Activated CD8-positive, alpha-beta T cell treated with anti-CD3 and anti-CD28 coated beads for 36 hours (primary cell): Measurements from ENCODE around the gene AREL1. TPM values are rescaled to one million over a fixed set of nuclear protein-coding genes. Genes with fewer than 3 reads are reported as not detected.

Source experiments
- ATAC-seq: fragments of 200-7000 bp; cut with Tn5 transposase; one replicate; pipeline ENCODE4 v1.10.0; 2021; ENCODE audit warnings: mild to moderate bottlenecking, moderate library complexity
- CTCF ChIA-PET: fragments of 350-600 bp; sonication (Branson Sonifier 250); formaldehyde crosslinking; loops from one replicate; lab custom pipeline; 2021; ENCODE audit warnings: antibody characterized with exemption; lab: Charles Lee
- POLR2A ChIA-PET: fragments of 350-600 bp; sonication (Branson Sonifier 250); formaldehyde crosslinking; loops from one replicate; lab custom pipeline; 2021; ENCODE audit warnings: antibody characterized with exemption; lab: Charles Lee
- DNase-seq: peaks from one replicate; pipeline ENCODE4 v3.0.0-alpha.2; 2020
- H3K27ac Mint-ChIP-seq: one replicate; pipeline ENCODE4 v1.8.0; 2021; ENCODE audit warnings: mild to moderate bottlenecking, mixed read lengths
- H3K27me3 Mint-ChIP-seq: one replicate; pipeline ENCODE4 v1.8.0; 2021; ENCODE audit warnings: mixed read lengths
- H3K36me3 Mint-ChIP-seq: one replicate; pipeline ENCODE4 v1.8.0; 2021; ENCODE audit warnings: low read depth, mixed read lengths
- H3K4me1 Mint-ChIP-seq: one replicate; pipeline ENCODE4 v1.8.0; 2021; ENCODE audit warnings: low read depth, mixed read lengths
- H3K4me3 Mint-ChIP-seq: one replicate; pipeline ENCODE4 v1.8.0; 2021; ENCODE audit warnings: mild to moderate bottlenecking, moderate library complexity, mixed read lengths
- H3K9me3 Mint-ChIP-seq: one replicate; pipeline ENCODE4 v1.8.0; 2021; ENCODE audit warnings: mixed read lengths
- intact Hi-C: fragments of 100-400 bp; cut with micrococcal nuclease; formaldehyde crosslinking; loops from one replicate; pipeline ENCODE4 v1.10.0; 2022
- total RNA-seq, 2 experiments: library from RNA; stranded (reverse); gene quantifications; one replicate each; pipeline ENCODE4 v1.2.3, GENCODE V29; 2021
- TF ChIP-seq, protein P1 (sequence below): fragments of 200-600 bp; IDR thresholded peaks from one replicate; pipeline ENCODE4 v1.8.0; 2022; ENCODE audit warnings: antibody characterized with exemption, mild to moderate bottlenecking

The AREL1 gene
- total RNA-seq, 2 experiments from 2014 or later: 26.4 to 28.2 TPM

DNA sequence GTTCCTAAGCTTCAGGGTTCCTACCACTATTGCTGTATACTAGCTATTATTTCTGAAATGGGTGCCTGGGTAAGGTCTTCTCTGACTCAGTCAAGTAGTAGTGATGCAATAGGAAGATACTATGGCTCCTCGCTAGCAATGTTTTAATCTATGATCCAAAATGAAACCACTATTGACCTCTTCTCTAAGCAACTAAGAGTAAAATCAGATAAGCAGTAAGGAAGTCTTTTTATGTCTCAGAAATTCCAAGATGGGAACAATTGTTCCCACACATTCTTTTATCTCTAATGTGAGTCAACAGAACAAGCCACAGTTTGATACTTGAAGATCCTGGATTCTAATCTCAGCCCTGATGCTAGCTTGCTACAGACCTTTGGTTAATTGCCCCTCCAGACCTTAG lies 45.1 kb downstream of the AREL1 start:
- Mint-ChIP-seq H3K27me3 (no peaks in the 10 kb centered on the region), H3K36me3 (peaks cover 42% of the 10 kb centered on the region), H3K4me1 (peaks cover 7% of the 10 kb centered on the region), H3K9me3 (no peaks in the 10 kb centered on the region), H3K4me3 (no peak overlapping the region), H3K27ac (peak overlapping the region; percentile 70)
- no peak for DNase-seq
- intact Hi-C loops: no loop called here
- ChIA-PET POLR2A (interaction anchor here (1.1 kb wide), 1 partner anchor 13 kb away, joined by 3 read pairs; no protein-coding TSS in a partner anchor), CTCF (interaction anchor here (0.9 to 2.1 kb wide), 5 partner anchors 16 to 193 kb away, joined by 3 to 15 read pairs (median 6); partner anchors contain the start of gene LTBP2)
- TF ChIP-seq, protein P1, sequence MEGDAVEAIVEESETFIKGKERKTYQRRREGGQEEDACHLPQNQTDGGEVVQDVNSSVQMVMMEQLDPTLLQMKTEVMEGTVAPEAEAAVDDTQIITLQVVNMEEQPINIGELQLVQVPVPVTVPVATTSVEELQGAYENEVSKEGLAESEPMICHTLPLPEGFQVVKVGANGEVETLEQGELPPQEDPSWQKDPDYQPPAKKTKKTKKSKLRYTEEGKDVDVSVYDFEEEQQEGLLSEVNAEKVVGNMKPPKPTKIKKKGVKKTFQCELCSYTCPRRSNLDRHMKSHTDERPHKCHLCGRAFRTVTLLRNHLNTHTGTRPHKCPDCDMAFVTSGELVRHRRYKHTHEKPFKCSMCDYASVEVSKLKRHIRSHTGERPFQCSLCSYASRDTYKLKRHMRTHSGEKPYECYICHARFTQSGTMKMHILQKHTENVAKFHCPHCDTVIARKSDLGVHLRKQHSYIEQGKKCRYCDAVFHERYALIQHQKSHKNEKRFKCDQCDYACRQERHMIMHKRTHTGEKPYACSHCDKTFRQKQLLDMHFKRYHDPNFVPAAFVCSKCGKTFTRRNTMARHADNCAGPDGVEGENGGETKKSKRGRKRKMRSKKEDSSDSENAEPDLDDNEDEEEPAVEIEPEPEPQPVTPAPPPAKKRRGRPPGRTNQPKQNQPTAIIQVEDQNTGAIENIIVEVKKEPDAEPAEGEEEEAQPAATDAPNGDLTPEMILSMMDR: no peak
- peak; percentile 77 for ATAC-seq

DNA sequence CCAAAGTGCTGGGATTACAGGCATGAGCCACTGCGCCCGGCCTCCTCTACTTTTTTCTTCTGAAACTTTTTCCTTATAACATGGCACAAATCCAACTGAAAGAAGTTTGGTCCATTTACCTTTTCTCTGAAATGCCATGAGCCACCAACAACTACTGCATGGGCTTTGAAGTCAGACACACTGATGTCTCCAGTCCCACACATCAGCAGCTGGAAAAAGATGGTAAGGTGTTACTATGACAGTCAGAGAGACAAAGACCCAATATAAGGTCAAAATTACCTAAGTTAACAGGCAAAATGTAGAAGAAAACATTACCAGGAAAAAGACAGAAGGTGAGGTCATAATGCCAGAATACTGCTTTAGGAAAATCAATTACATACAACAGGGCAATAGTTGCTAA lies 48.2 kb downstream of the AREL1 start:
- ATAC-seq: no peak
- TF ChIP-seq, protein P1: no peak
- intact Hi-C loops: no loop called here
- H3K27me3 Mint-ChIP-seq: no peaks in the 10 kb centered on the region
- H3K4me3 Mint-ChIP-seq: no peak overlapping the region
- peaks cover 7% of the 10 kb centered on the region for H3K4me1 Mint-ChIP-seq
- no peak for DNase-seq
- ChIA-PET POLR2A (no interaction called here), CTCF (interaction anchor here (2.3 kb wide), 1 partner anchor 52 kb away, joined by 7 read pairs; the partner anchor contains the start of gene LTBP2)
- H3K27ac Mint-ChIP-seq: no peak overlapping the region
- H3K9me3 Mint-ChIP-seq: no peaks in the 10 kb centered on the region
- H3K36me3 Mint-ChIP-seq: peaks cover 32% of the 10 kb centered on the region

DNA sequence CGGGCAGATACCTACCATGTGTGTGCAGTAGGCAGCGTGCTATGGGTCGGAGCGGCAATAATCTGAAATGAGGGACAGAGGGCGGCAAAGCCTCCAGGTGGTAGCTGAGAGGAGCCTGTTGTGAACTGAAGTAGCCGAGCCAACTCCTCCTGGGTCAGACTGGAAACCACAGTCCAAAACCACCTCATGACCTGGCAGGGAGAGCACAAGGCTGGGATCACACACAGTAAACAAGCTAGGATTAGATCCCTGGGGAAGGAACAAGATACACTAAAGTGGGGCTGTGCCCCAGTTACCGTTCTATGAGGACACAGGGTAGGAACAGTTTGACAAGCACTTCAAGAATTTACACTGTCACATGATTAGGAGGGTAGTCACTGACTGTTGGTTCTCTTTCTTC lies 49.0 kb downstream of the AREL1 start:
- Mint-ChIP-seq H3K4me1 (peaks cover 7% of the 10 kb centered on the region), H3K36me3 (peaks cover 30% of the 10 kb centered on the region), H3K9me3 (no peaks in the 10 kb centered on the region), H3K27me3 (no peaks in the 10 kb centered on the region), H3K4me3 (no peak overlapping the region), H3K27ac (no peak overlapping the region)
- ChIA-PET POLR2A (no interaction called here), CTCF (interaction anchor here (1.2 to 2.3 kb wide), 2 partner anchors 51 to 52 kb away, joined by 3 to 7 read pairs; partner anchors contain the start of gene LTBP2)
- ATAC-seq (no peak), DNase-seq (no peak)
- intact Hi-C loops: no loop called here
- TF ChIP-seq, protein P1: no peak

DNA sequence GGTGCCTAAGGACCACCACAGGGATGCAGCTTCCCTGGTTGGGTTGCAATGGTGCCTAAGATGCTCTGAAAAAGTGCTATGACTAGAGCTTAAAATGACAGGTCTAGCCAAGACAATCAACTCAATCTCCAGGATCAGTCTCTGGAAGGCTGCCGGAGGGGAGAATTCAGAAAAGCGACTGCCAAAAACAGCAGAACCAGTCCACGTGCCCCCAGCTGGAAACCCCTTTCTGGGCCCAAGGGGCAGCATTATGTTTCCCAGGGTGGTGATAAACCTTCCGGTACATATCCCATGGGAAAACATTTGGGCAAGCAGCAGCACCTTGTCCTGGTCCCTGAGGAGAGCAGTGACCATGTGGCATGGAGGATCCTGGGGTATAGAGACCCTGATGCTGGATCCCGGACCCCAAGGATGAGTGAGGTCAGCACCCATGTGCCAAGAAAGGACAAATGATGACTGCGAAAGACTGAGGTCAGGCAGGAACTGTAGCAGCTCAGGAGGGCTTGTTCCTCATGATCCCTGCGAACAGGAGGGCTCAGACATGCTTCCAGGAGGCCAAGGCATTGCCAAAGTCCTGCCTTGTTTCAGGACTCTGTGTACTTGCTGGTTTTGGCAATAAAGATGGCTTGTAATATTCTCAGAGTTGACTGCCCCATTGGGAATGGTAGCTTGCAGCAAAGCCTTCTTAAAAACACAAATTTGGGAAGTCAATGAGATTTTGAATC lies 51.0 kb downstream of the AREL1 start:
- CTCF ChIA-PET: interaction anchor here (0.9 kb wide), 1 partner anchor 12 kb away, joined by 3 read pairs; no protein-coding TSS in a partner anchor
- Mint-ChIP-seq H3K4me1 (no peaks in the 10 kb centered on the region), H3K27ac (no peak overlapping the region), H3K9me3 (no peaks in the 10 kb centered on the region), H3K27me3 (no peaks in the 10 kb centered on the region), H3K4me3 (no peak overlapping the region), H3K36me3 (peaks cover 23% of the 10 kb centered on the region)
- no peak for ATAC-seq
- TF ChIP-seq, protein P1: no peak
- POLR2A ChIA-PET: no interaction called here
- intact Hi-C loops: no loop called here
- DNase-seq: no peak

DNA sequence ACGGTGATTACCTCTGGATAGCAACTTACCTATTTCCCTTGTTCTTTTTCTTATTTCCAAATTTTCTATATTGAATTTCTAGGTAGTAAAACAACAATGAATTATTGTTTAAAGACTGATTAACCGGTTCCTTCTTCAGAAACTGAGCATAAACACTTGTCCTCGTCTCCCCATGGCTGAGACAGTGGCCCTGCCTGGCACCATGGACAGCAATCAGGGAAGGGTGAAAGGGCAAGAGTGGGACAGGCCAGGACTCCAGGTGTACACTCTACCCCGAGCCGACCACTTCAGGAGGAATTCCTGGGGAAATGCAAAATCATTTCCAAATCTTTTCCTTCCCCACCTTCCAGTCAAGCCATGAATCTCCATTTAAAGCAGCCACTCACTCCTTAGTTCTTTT lies 52.0 kb downstream of the AREL1 start:
- Mint-ChIP-seq H3K4me3 (no peak overlapping the region), H3K27ac (no peak overlapping the region), H3K9me3 (no peaks in the 10 kb centered on the region), H3K36me3 (peaks cover 23% of the 10 kb centered on the region), H3K4me1 (no peaks in the 10 kb centered on the region), H3K27me3 (no peaks in the 10 kb centered on the region)
- TF ChIP-seq, protein P1: no peak
- intact Hi-C loops: no loop called here
- POLR2A ChIA-PET: no interaction called here
- ATAC-seq: no peak
- DNase-seq: no peak
- CTCF ChIA-PET: interaction anchor here (0.9 kb wide), 1 partner anchor 11 kb away, joined by 3 read pairs; no protein-coding TSS in a partner anchor
